Nephron progenitor cell (in vitro differentiated cells): ENCODE data around the gene SLC2A13.
"Not testable (repeated sequence)": the region's sequence is repeated elsewhere in the genome, so short reads cannot be mapped to it uniquely, and the experiment has no call there.

ENCODE experiments used
- DNase-seq: peaks from one replicate; pipeline ENCODE4 v3.0.0; 2021
- H3K27ac Mint-ChIP-seq: 2 replicates; pipeline ENCODE4 v1.8.0; 2021; ENCODE audit warnings: mild to moderate bottlenecking, moderate library complexity, mixed read lengths
- H3K27me3 Mint-ChIP-seq: 2 replicates; pipeline ENCODE4 v1.8.0; 2021; ENCODE audit warnings: mild to moderate bottlenecking, low read depth, mixed read lengths; ENCODE audit not compliant: poor library complexity
- H3K36me3 Mint-ChIP-seq: 2 replicates; pipeline ENCODE4 v1.8.0; 2021; ENCODE audit warnings: low read depth, mixed read lengths
- H3K4me1 Mint-ChIP-seq: 2 replicates; pipeline ENCODE4 v1.8.0; 2021; ENCODE audit warnings: mixed read lengths
- H3K4me3 Mint-ChIP-seq: 2 replicates; pipeline ENCODE4 v1.8.0; 2021; ENCODE audit warnings: mild to moderate bottlenecking, moderate library complexity, mixed read lengths
- H3K9me3 Mint-ChIP-seq: 2 replicates; pipeline ENCODE4 v1.8.0; 2021; ENCODE audit warnings: mild to moderate bottlenecking, moderate library complexity, mixed read lengths
- CTCF ChIP-seq: fragments of 200-600 bp; sonication (generic); IDR thresholded peaks from 2 replicates; pipeline ENCODE4 v1.5.0; 2021; ENCODE audit warnings: antibody characterized with exemption

SLC2A13 gene

GRCh38 chr12:39824505-39825212 lies 281.2 kb downstream of the SLC2A13 start:
- Mint-ChIP-seq H3K9me3 (no peaks in the 10 kb centered on the region), H3K27me3 (no peaks in the 10 kb centered on the region), H3K36me3 (no peaks in the 10 kb centered on the region), H3K27ac (no peak overlapping the region), H3K4me1 (no peaks in the 10 kb centered on the region), H3K4me3 (no peak overlapping the region)
- no peak for DNase-seq
- TF ChIP-seq CTCF, result no peak

GRCh38 chr12:39816671-39817185 lies 289.2 kb downstream of the SLC2A13 start:
- no peak for TF ChIP-seq CTCF
- H3K4me1 Mint-ChIP-seq, result no peaks in the 10 kb centered on the region
- no peak for DNase-seq
- no peak overlapping the region for H3K4me3 Mint-ChIP-seq
- no peaks in the 10 kb centered on the region for H3K36me3 Mint-ChIP-seq
- H3K27ac Mint-ChIP-seq, result no peak overlapping the region
- H3K9me3 Mint-ChIP-seq, result peaks cover 5% of the 10 kb centered on the region
- no peaks in the 10 kb centered on the region for H3K27me3 Mint-ChIP-seq

GRCh38 chr12:39815746-39816145 lies 290.1 kb downstream of the SLC2A13 start:
- TF ChIP-seq CTCF, result no peak
- no peak overlapping the region for H3K4me3 Mint-ChIP-seq
- H3K27me3 Mint-ChIP-seq, result no peaks in the 10 kb centered on the region
- H3K36me3 Mint-ChIP-seq, result no peaks in the 10 kb centered on the region
- no peaks in the 10 kb centered on the region for H3K4me1 Mint-ChIP-seq
- DNase-seq, result no peak
- peaks cover 11% of the 10 kb centered on the region for H3K9me3 Mint-ChIP-seq
- no peak overlapping the region for H3K27ac Mint-ChIP-seq

GRCh38 chr12:39814626-39815025 lies 291.3 kb downstream of the SLC2A13 start:
- Mint-ChIP-seq H3K4me3 (no peak overlapping the region), H3K36me3 (no peaks in the 10 kb centered on the region), H3K27ac (no peak overlapping the region), H3K27me3 (no peaks in the 10 kb centered on the region), H3K4me1 (no peaks in the 10 kb centered on the region), H3K9me3 (peaks cover 20% of the 10 kb centered on the region)
- DNase-seq, result no peak
- no peak for TF ChIP-seq CTCF

- no peak overlapping the region for H3K4me3 Mint-ChIP-seq
- no peaks in the 10 kb centered on the region for H3K4me1 Mint-ChIP-seq
- no peaks in the 10 kb centered on the region for H3K36me3 Mint-ChIP-seq
- H3K9me3 Mint-ChIP-seq, result peaks cover 21% of the 10 kb centered on the region
- no peak overlapping the region for H3K27ac Mint-ChIP-seq
- TF ChIP-seq CTCF, result no peak
- no peak for DNase-seq
- no peaks in the 10 kb centered on the region for H3K27me3 Mint-ChIP-seq
Measured at GRCh38 chr12:39813776-39814175, 292.1 kb downstream of the SLC2A13 start.

GRCh38 chr12:39812456-39812855 lies 293.4 kb downstream of the SLC2A13 start:
- H3K9me3 Mint-ChIP-seq, result peaks cover 21% of the 10 kb centered on the region
- not testable (repeated sequence) for H3K4me3 Mint-ChIP-seq, H3K27me3 Mint-ChIP-seq, H3K27ac Mint-ChIP-seq, H3K36me3 Mint-ChIP-seq, H3K4me1 Mint-ChIP-seq, DNase-seq
